ENCODE data around the gene RELN. TPM values are rescaled to one million over a fixed set of nuclear protein-coding genes. Genes with fewer than 3 reads are reported as not detected.
"Not testable (repeated sequence)": the region's sequence is repeated elsewhere in the genome, so short reads cannot be mapped to it uniquely, and the experiment has no call there.

Gene RELN
- total RNA-seq, 1 donor from 2014 or later, result 14.1 TPM

GRCh38 chr7:103832438-103832837, 157.0 kb downstream of the RELN start:
- H3K9me3 ChIP-seq (ENCODE audit: control insufficient read depth in 3 of 3, low read length in 3 of 3), result no peaks in the 10 kb centered on the region
- no peak overlapping the region for H3K9ac ChIP-seq (ENCODE audit: low read depth in 1 of 3, low read length in 3 of 3)
- H3K36me3 ChIP-seq (ENCODE audit: control insufficient read depth in 3 of 3, insufficient read depth in 3 of 3, low read length in 3 of 3), result no peaks in the 10 kb centered on the region
- no peaks in the 10 kb centered on the region for H3K4me1 ChIP-seq (ENCODE audit: control insufficient read depth in 3 of 3, insufficient read depth in 3 of 3, low read length in 3 of 3)
- no peak overlapping the region for H3K27ac ChIP-seq (ENCODE audit: low read depth, low read length)
- no peak overlapping the region for H3K4me3 ChIP-seq (ENCODE audit: low read length in 3 of 3)
- no peaks in the 10 kb centered on the region for H3K27me3 ChIP-seq (ENCODE audit: control insufficient read depth in 3 of 3, insufficient read depth in 3 of 3, low read length in 3 of 3)

- Histone ChIP-seq H3K9me3 (ENCODE audit: control insufficient read depth in 3 of 3, low read length in 3 of 3) (no peaks in the 10 kb centered on the region), H3K27ac (ENCODE audit: low read depth, low read length) (no peak overlapping the region), H3K4me3 (ENCODE audit: low read length in 3 of 3) (no peak overlapping the region), H3K27me3 (ENCODE audit: control insufficient read depth in 3 of 3, insufficient read depth in 3 of 3, low read length in 3 of 3) (no peaks in the 10 kb centered on the region), H3K36me3 (ENCODE audit: control insufficient read depth in 3 of 3, insufficient read depth in 3 of 3, low read length in 3 of 3) (no peaks in the 10 kb centered on the region), H3K4me1 (ENCODE audit: control insufficient read depth in 3 of 3, insufficient read depth in 3 of 3, low read length in 3 of 3) (no peaks in the 10 kb centered on the region), H3K9ac (ENCODE audit: low read depth in 1 of 3, low read length in 3 of 3) (no peak overlapping the region)
Measured at GRCh38 chr7:103824251-103824650, 165.2 kb downstream of the RELN start.

- no peak overlapping the region for H3K27ac ChIP-seq (ENCODE audit: low read depth, low read length)
- H3K9ac ChIP-seq (ENCODE audit: low read depth in 1 of 3, low read length in 3 of 3), result no peak overlapping the region
- no peak overlapping the region for H3K4me3 ChIP-seq (ENCODE audit: low read length in 3 of 3)
- no peaks in the 10 kb centered on the region for H3K4me1 ChIP-seq (ENCODE audit: control insufficient read depth in 3 of 3, insufficient read depth in 3 of 3, low read length in 3 of 3)
- no peaks in the 10 kb centered on the region for H3K27me3 ChIP-seq (ENCODE audit: control insufficient read depth in 3 of 3, insufficient read depth in 3 of 3, low read length in 3 of 3)
- no peaks in the 10 kb centered on the region for H3K36me3 ChIP-seq (ENCODE audit: control insufficient read depth in 3 of 3, insufficient read depth in 3 of 3, low read length in 3 of 3)
- H3K9me3 ChIP-seq (ENCODE audit: control insufficient read depth in 3 of 3, low read length in 3 of 3), result no peaks in the 10 kb centered on the region
Measured at GRCh38 chr7:103823084-103823483, 166.4 kb downstream of the RELN start.

- no peak overlapping the region for H3K9ac ChIP-seq (ENCODE audit: low read depth in 1 of 3, low read length in 3 of 3)
- H3K4me3 ChIP-seq (ENCODE audit: low read length in 3 of 3), result no peak overlapping the region
- H3K9me3 ChIP-seq (ENCODE audit: control insufficient read depth in 3 of 3, low read length in 3 of 3), result no peaks in the 10 kb centered on the region
- H3K36me3 ChIP-seq (ENCODE audit: control insufficient read depth in 3 of 3, insufficient read depth in 3 of 3, low read length in 3 of 3), result no peaks in the 10 kb centered on the region
- no peak overlapping the region for H3K27ac ChIP-seq (ENCODE audit: low read depth, low read length)
- H3K4me1 ChIP-seq (ENCODE audit: control insufficient read depth in 3 of 3, insufficient read depth in 3 of 3, low read length in 3 of 3), result no peaks in the 10 kb centered on the region
- no peaks in the 10 kb centered on the region for H3K27me3 ChIP-seq (ENCODE audit: control insufficient read depth in 3 of 3, insufficient read depth in 3 of 3, low read length in 3 of 3)
Measured at GRCh38 chr7:103821092-103821491, 168.4 kb downstream of the RELN start.

GRCh38 chr7:103815972-103816371, 173.5 kb downstream of the RELN start:
- H3K9me3 ChIP-seq (ENCODE audit: control insufficient read depth in 3 of 3, low read length in 3 of 3); H3K27ac ChIP-seq (ENCODE audit: low read depth, low read length); H3K27me3 ChIP-seq (ENCODE audit: control insufficient read depth in 3 of 3, insufficient read depth in 3 of 3, low read length in 3 of 3); H3K9ac ChIP-seq (ENCODE audit: low read depth in 1 of 3, low read length in 3 of 3); H3K4me1 ChIP-seq (ENCODE audit: control insufficient read depth in 3 of 3, insufficient read depth in 3 of 3, low read length in 3 of 3); H3K4me3 ChIP-seq (ENCODE audit: low read length in 3 of 3); H3K36me3 ChIP-seq (ENCODE audit: control insufficient read depth in 3 of 3, insufficient read depth in 3 of 3, low read length in 3 of 3): not testable (repeated sequence)

- Histone ChIP-seq H3K9me3 (ENCODE audit: control insufficient read depth in 3 of 3, low read length in 3 of 3) (no peaks in the 10 kb centered on the region), H3K9ac (ENCODE audit: low read depth in 1 of 3, low read length in 3 of 3) (no peak overlapping the region), H3K4me3 (ENCODE audit: low read length in 3 of 3) (no peak overlapping the region), H3K27me3 (ENCODE audit: control insufficient read depth in 3 of 3, insufficient read depth in 3 of 3, low read length in 3 of 3) (no peaks in the 10 kb centered on the region), H3K4me1 (ENCODE audit: control insufficient read depth in 3 of 3, insufficient read depth in 3 of 3, low read length in 3 of 3) (no peaks in the 10 kb centered on the region), H3K36me3 (ENCODE audit: control insufficient read depth in 3 of 3, insufficient read depth in 3 of 3, low read length in 3 of 3) (no peaks in the 10 kb centered on the region), H3K27ac (ENCODE audit: low read depth, low read length) (no peak overlapping the region)
Measured at GRCh38 chr7:103813970-103814369, 175.5 kb downstream of the RELN start.

- Histone ChIP-seq H3K9ac (ENCODE audit: low read depth in 1 of 3, low read length in 3 of 3) (no peak overlapping the region), H3K4me3 (ENCODE audit: low read length in 3 of 3) (no peak overlapping the region), H3K27me3 (ENCODE audit: control insufficient read depth in 3 of 3, insufficient read depth in 3 of 3, low read length in 3 of 3) (no peaks in the 10 kb centered on the region), H3K4me1 (ENCODE audit: control insufficient read depth in 3 of 3, insufficient read depth in 3 of 3, low read length in 3 of 3) (no peaks in the 10 kb centered on the region), H3K27ac (ENCODE audit: low read depth, low read length) (no peak overlapping the region), H3K36me3 (ENCODE audit: control insufficient read depth in 3 of 3, insufficient read depth in 3 of 3, low read length in 3 of 3) (no peaks in the 10 kb centered on the region), H3K9me3 (ENCODE audit: control insufficient read depth in 3 of 3, low read length in 3 of 3) (no peaks in the 10 kb centered on the region)
Measured at GRCh38 chr7:103811997-103812396, 177.5 kb downstream of the RELN start.

- Histone ChIP-seq H3K27ac (ENCODE audit: low read depth, low read length) (no peak overlapping the region), H3K4me1 (ENCODE audit: control insufficient read depth in 3 of 3, insufficient read depth in 3 of 3, low read length in 3 of 3) (no peaks in the 10 kb centered on the region), H3K9ac (ENCODE audit: low read depth in 1 of 3, low read length in 3 of 3) (no peak overlapping the region), H3K4me3 (ENCODE audit: low read length in 3 of 3) (no peak overlapping the region), H3K36me3 (ENCODE audit: control insufficient read depth in 3 of 3, insufficient read depth in 3 of 3, low read length in 3 of 3) (no peaks in the 10 kb centered on the region), H3K27me3 (ENCODE audit: control insufficient read depth in 3 of 3, insufficient read depth in 3 of 3, low read length in 3 of 3) (no peaks in the 10 kb centered on the region), H3K9me3 (ENCODE audit: control insufficient read depth in 3 of 3, low read length in 3 of 3) (no peaks in the 10 kb centered on the region)
Measured at GRCh38 chr7:103811290-103811689, 178.2 kb downstream of the RELN start.

- no peaks in the 10 kb centered on the region for H3K36me3 ChIP-seq (ENCODE audit: control insufficient read depth in 3 of 3, insufficient read depth in 3 of 3, low read length in 3 of 3)
Measured at GRCh38 chr7:103810112-103810744, 179.2 kb downstream of the RELN start.

GRCh38 chr7:103809229-103809994, 180.0 kb downstream of the RELN start:
- H3K9ac ChIP-seq (ENCODE audit: low read depth in 1 of 3, low read length in 3 of 3), result no peak overlapping the region
- H3K4me3 ChIP-seq (ENCODE audit: low read length in 3 of 3), result no peak overlapping the region
- no peak overlapping the region for H3K27ac ChIP-seq (ENCODE audit: low read depth, low read length)
- H3K36me3 ChIP-seq (ENCODE audit: control insufficient read depth in 3 of 3, insufficient read depth in 3 of 3, low read length in 3 of 3), result no peaks in the 10 kb centered on the region
- no peaks in the 10 kb centered on the region for H3K27me3 ChIP-seq (ENCODE audit: control insufficient read depth in 3 of 3, insufficient read depth in 3 of 3, low read length in 3 of 3)
- no peaks in the 10 kb centered on the region for H3K4me1 ChIP-seq (ENCODE audit: control insufficient read depth in 3 of 3, insufficient read depth in 3 of 3, low read length in 3 of 3)
- H3K9me3 ChIP-seq (ENCODE audit: control insufficient read depth in 3 of 3, low read length in 3 of 3), result no peaks in the 10 kb centered on the region

More at GRCh38 chr7:103810112-103810744, 179.2 kb downstream of the RELN start:
- Histone ChIP-seq H3K9me3 (ENCODE audit: control insufficient read depth in 3 of 3, low read length in 3 of 3) (no peaks in the 10 kb centered on the region), H3K4me3 (ENCODE audit: low read length in 3 of 3) (no peak overlapping the region), H3K27me3 (ENCODE audit: control insufficient read depth in 3 of 3, insufficient read depth in 3 of 3, low read length in 3 of 3) (no peaks in the 10 kb centered on the region), H3K9ac (ENCODE audit: low read depth in 1 of 3, low read length in 3 of 3) (no peak overlapping the region), H3K4me1 (ENCODE audit: control insufficient read depth in 3 of 3, insufficient read depth in 3 of 3, low read length in 3 of 3) (no peaks in the 10 kb centered on the region), H3K27ac (ENCODE audit: low read depth, low read length) (no peak overlapping the region)

Measured in skeletal muscle tissue (tissue), 4 donors.